HG03469 (cell line): ENCODE data around the gene TM4SF4.
"Not testable (repeated sequence)": the region's sequence is repeated elsewhere in the genome, so short reads cannot be mapped to it uniquely, and the experiment has no call there.

Source experiments
- ATAC-seq: cut with Tn5 transposase; IDR thresholded peaks from one replicate; pipeline ENCODE4 v1.9.1; 2021; ENCODE audit warnings: mild to moderate bottlenecking, moderate library complexity, moderate number of reproducible peaks; ENCODE audit not compliant: unreplicated experiment

The TM4SF4 gene

GRCh38 chr3:149474250-149474817 lies at the start of gene TM4SF4:
Gene TM4SF4 (plus strand): TSS chr3:149474697. CDS start chr3:149474878, 181 bp downstream.
- no peak for ATAC-seq

GRCh38 chr3:149424918-149425317 lies 49.6 kb upstream of the TM4SF4 start:
- no peak for ATAC-seq

DNA sequence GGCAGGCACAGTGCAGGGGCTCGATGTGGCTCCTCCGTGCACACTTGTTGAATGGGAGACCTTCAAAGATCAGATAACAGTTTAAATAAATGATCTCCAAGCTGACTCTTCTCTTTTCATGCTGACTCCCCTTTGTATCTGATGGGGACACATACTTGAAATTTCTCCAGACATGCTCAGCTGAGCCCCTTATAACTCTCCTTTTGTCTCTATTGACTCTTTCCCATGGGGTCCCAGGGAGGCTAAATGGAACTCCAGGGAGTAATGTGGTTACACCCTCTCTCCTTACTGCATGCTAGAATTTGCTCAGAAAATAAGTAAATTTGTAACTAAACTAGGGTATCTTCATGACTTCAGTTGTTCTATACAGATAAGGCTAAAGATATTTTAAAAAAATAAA lies 48.2 kb upstream of the TM4SF4 start:
- ATAC-seq: no peak

DNA sequence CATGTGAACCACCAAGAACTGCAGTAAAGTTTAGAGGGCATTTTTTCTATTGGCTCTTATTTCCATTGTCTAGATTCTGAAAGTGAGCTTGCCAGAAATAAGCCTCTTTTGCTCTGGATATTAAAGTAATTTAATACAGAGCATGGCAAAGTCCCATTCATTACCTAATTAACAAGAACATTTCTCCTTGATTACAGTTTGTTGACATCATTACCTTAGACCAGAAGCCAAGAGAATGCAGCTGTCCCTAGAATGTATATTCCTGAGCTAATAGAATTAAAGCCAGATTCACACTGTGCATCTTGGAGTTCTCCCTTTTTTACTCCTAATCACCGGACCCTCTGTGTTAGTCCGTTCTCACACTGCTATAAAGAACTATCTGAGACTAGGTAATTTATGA lies 46.4 kb upstream of the TM4SF4 start:
- ATAC-seq: no peak

DNA sequence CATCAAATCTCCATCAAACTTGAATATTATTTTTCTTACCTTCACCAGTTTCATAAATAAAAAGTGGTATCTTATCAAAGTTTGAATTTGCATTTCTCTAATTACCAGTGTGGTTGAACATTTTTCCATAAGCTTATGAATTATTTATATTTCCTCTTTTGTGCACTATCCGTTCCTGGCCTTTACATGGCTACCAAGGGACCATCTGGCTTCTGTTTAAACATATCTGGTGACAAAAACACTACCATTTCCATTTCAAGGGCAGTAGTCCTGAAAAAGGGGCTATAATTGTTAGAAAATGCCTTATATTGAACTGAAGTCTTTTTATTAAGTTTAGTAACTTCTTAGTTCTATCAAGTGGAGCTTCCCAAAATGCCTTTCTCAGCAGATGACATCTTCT lies 44.3 kb upstream of the TM4SF4 start:
- no peak for ATAC-seq

DNA sequence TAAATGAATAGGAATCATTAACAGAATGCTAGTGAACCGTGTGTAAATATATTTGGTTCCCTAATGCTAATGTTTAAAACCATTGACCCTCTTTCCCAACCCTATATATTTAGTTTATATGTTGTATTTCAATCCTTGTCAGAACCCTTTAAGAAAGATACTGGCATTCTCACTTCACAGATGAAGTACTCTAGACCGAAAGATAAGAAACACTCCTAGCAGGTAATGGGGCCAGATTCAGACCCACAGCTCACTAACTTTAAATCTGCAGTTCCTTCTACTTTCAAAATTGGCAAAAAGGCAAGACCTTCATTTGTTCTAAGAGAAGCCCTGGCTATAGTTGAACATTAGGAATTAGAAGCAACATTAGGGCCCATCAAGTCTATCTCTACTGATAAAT lies 42.3 kb upstream of the TM4SF4 start:
- no peak for ATAC-seq

DNA sequence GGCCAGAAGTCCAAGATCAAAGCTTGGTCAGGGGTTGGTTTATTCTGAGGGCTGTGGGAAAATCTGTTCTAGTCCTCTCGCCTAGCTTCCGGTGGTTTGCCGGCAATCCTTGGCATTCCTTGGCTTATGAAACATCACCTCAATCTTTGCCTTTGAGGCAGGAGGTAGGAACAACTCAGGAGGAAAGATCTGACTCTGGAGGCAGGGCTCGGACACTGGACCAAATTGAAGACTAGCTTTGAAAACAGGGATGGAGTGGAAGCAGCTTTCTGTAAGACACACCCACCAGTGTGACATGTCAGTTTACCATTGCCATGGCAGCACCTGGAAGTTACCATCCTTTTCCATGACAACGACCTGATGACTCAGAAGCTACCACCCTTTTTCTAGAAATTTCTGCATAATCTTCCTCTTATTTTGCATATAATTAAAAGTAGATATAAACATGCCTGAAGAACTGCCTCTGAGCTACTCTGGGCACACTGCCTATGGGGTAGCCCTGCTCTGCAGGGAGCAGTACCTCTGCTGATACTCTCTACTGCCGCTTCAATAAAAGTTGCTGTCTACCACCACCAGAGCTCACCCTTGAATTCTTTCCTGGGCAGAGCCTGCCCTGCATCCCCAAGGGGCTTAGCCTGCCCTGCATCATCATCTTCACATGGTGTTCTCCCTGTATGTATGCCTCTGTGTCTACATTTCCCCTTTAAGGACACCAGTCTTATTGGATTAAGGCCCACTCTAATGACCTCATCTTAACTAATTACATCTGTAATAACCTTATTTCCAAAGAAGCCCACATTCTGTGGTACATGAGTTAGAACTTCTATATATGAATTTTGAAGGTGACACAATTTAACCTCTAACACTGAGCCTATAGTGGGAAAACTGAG lies 38.3 kb upstream of the TM4SF4 start:
- no peak for ATAC-seq

GRCh38 chr3:149437286-149437685 lies 37.2 kb upstream of the TM4SF4 start:
- ATAC-seq: no peak

DNA sequence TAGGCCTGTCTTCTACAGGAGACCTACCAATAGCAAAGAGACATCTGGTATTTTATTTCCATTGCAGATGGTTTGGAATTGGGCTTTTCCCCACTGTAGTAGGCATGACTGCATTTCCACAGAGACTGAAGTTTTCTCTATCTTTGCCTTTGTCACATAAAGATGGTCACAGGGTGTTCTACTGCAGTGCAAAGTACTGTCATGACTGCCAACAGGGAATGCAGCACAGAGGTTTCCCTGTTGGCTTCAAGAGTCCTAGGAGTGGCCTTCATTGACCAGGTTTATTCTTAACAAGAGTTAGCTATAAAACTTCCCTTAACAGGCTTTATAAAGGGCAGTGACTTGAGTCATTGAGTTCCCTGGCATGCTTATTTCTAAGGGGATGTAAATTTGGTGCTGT lies 36.8 kb upstream of the TM4SF4 start:
- no peak for ATAC-seq

- no peak for ATAC-seq
Observed at GRCh38 chr3:149438981-149439380, 35.5 kb upstream of the TM4SF4 start.

GRCh38 chr3:149441642-149442041 lies 32.9 kb upstream of the TM4SF4 start:
- ATAC-seq: no peak

GRCh38 chr3:149442043-149442442 lies 32.5 kb upstream of the TM4SF4 start:
- ATAC-seq: no peak

DNA sequence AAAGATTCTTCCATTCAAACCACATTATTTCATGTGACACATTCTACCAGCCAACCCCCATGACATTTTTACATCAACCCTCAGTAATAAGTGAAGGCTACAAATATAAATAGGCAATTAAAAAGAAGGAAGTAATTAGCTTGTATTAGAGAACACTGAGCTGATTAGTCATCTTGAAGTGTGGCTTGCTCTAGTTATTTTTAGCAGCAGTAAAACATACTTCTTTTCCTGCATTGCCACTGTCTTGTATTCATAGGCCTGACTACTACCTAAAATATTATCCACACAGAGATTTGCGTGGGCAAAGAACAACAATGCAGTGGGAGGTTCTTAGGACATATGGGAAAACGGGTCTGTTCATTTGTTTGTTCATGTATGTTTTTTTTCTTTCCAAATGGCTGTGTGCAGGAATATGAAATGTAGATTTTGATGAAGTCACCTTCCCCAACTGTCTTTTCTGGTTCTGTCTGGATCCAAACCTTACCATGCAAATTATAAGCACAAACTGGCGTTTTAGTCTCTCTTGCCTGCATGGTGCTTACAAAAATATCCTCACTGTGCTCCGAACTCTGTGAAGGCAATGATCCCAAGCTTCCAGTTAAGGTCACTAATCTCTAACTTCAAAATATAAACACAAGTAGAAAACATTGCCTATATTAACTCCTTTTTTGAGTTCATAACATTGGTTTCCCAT lies 31.5 kb upstream of the TM4SF4 start:
- ATAC-seq: no peak

DNA sequence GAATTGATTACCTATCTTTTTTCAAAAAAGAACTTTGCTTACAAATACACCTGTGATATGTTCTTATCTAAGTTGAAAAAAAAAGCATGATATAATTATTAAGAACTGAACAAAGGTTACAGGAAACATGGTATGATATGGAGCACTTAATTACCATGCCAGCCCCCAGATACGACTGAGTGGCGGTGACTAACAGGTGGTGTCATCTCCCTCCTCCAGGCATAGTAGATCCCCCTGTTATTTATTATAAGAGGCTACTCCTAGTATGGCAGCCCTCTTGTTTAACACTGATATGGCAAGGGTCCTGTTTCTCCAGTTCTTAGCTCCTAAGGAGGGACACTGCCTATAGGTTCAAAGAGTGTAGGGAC lies 31.0 kb upstream of the TM4SF4 start:
- no peak for ATAC-seq

GRCh38 chr3:149444867-149445266 lies 29.6 kb upstream of the TM4SF4 start:
- not testable (repeated sequence) for ATAC-seq

DNA sequence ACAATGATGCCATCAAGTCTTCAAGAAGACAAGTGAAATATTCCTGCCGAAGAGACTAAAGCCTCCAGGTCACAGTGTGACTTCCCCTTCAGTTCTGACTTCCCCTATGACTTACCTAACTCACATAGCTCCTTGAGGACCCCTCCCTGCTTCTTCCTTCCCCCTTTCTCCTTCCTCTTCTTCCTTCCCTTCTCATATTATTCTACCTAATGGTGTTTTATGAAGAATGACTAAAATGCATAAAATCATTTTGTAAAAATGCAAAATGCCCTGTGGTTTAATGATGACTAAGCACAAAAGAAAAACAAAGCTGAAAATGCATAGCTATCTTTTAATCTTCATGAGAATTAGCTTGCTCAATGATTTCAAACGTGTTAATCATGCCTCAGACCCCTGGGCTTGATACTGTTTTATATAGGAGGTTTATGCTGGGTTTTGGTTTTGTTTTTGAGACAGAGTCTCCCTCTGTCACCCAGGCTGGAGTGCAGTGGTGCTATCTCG lies 26.1 kb upstream of the TM4SF4 start:
- no peak for ATAC-seq

DNA sequence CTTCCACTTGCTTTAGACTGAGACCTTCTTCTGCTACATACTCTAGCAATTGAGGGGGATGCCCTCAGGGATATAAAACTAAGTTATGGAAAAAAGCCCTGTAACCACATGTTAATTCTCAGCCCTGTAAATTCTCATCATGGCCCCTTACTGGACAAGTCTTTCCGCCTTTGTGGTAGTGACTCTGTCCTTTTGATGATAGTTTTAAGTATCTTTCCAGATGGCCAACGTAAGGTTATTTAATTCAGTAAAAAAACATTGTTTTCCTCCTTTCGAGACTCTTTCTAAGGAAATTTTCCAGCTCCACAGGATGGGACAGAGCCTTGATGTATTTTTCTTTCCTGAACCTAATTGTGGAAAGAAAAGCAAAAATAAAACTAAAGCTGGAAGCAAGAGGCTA lies 25.3 kb upstream of the TM4SF4 start:
- no peak for ATAC-seq

GRCh38 chr3:149449799-149450198 lies 24.7 kb upstream of the TM4SF4 start:
- no peak for ATAC-seq

GRCh38 chr3:149450281-149450680 lies 24.2 kb upstream of the TM4SF4 start:
- no peak for ATAC-seq

DNA sequence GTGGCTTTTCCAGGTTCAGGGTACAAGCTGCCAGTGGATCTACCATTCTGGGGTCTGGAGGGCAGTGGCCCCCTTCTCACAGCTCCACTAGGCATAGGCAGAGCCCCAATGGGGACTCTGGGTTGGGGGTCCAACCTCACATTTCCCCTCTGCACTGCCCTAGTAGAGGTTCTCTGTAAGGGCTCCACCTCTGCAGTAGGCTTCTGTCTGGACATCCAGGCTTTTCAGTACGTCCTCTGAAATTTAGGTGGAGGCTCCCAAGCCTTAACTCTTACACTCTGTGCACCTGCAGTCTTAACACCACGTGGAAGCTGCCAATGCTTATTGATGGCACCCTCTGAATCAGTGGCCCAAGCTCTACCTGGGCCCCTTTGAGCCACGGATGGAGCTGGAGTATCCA lies 22.5 kb upstream of the TM4SF4 start:
- ATAC-seq: no peak

- ATAC-seq: no peak
Observed at GRCh38 chr3:149453140-149453805, 21.2 kb upstream of the TM4SF4 start.
